Uterus (tissue), 2 donors: ENCODE results near the gene SMC1A.
"Not testable (repeated sequence)": the region's sequence is repeated elsewhere in the genome, so short reads cannot be mapped to it uniquely, and the experiment has no call there.

ENCODE experiments used
- POLR2A ChIP-seq, 2 donors: fragments of 450-650 bp; IDR thresholded peaks; one replicate each; pipeline ENCODE4 v1.6.1; 2016; ENCODE audit warnings: antibody characterized with exemption in 2 of 2, mild to moderate bottlenecking in 1 of 2, moderate library complexity in 1 of 2
- TF ChIP-seq, protein P1 (sequence below), 4 experiments: fragments of 200-600 bp in 2 of 4; fragments of 450-650 bp in 2 of 4; sonication (generic) in 2 of 4; IDR thresholded peaks; one replicate each; pipeline ENCODE4 v1.5.1; 2016 to 2019; ENCODE audit warnings: antibody characterized with exemption in 4 of 4, mild to moderate bottlenecking in 2 of 4, moderate library complexity in 1 of 4

DNA sequence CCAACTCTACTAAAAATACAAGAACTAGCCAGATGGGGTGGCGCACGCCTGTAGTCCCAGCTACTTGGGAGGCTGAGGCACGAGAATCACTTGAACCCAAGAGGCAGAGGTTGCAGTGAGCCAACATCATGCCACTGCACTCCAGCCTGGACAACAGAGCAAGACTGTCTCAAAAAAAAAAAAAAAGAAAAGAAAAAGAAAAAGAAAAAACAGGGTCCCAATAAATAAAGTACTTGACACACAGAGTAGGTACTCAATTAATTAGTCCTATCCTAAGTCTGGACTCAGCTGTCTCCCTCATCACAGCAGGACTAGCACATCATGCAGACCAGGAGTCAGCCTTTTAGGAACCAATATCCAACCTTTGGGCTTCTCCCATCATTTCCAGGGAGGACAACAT, 2.1 kb downstream of the SMC1A start:
- TF ChIP-seq, protein P1, sequence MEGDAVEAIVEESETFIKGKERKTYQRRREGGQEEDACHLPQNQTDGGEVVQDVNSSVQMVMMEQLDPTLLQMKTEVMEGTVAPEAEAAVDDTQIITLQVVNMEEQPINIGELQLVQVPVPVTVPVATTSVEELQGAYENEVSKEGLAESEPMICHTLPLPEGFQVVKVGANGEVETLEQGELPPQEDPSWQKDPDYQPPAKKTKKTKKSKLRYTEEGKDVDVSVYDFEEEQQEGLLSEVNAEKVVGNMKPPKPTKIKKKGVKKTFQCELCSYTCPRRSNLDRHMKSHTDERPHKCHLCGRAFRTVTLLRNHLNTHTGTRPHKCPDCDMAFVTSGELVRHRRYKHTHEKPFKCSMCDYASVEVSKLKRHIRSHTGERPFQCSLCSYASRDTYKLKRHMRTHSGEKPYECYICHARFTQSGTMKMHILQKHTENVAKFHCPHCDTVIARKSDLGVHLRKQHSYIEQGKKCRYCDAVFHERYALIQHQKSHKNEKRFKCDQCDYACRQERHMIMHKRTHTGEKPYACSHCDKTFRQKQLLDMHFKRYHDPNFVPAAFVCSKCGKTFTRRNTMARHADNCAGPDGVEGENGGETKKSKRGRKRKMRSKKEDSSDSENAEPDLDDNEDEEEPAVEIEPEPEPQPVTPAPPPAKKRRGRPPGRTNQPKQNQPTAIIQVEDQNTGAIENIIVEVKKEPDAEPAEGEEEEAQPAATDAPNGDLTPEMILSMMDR (IDR thresholded peaks at IDR 0.05): not testable (repeated sequence)
- not testable (repeated sequence) for TF ChIP-seq POLR2A (IDR thresholded peaks at IDR 0.05)
